Panc1 (cell line): ENCODE results near the gene TPD52L1.

Experiments
- CTCF ChIP-seq: fragments of 450-650 bp; IDR thresholded peaks from 2 replicates; pipeline ENCODE4 v1.5.1; 2017; ENCODE audit warnings: mild to moderate bottlenecking
- SIN3A ChIP-seq: IDR thresholded peaks from 2 replicates; pipeline ENCODE4 v1.6.1; 2012; ENCODE audit warnings: low read depth, mild to moderate bottlenecking, low read length, moderate library complexity, borderline replicate concordance; ENCODE audit not compliant: insufficient read depth

GRCh38 chr6:125154761-125155135 is 1.2 kb downstream of the TPD52L1 start:
- TF ChIP-seq SIN3A (no peak), CTCF (peak; percentile 71)
